ENCODE measurements around the gene RDX. TPM values are rescaled to one million over a fixed set of nuclear protein-coding genes. Genes with fewer than 3 reads are reported as not detected.

Gene RDX
- total RNA-seq, 1 experiment from 2014 or later, result 131 TPM

- Histone ChIP-seq H3K36me3 (ENCODE audit: control insufficient read depth in 1 of 2, insufficient read depth in 2 of 2, low read length in 2 of 2) (no peaks in the 10 kb centered on the region), H3K27me3 (ENCODE audit: insufficient read depth, low read length) (no peaks in the 10 kb centered on the region), H3K9me3 (ENCODE audit: control insufficient read depth in 1 of 2, insufficient read depth in 1 of 2, low read depth in 1 of 2, low read length in 2 of 2) (no peaks in the 10 kb centered on the region), H2AFZ (ENCODE audit: low read depth, low read length, poor library complexity, severe bottlenecking) (no peak overlapping the region), H3K4me1 (ENCODE audit: control insufficient read depth in 1 of 2, insufficient read depth in 2 of 2, low read length in 2 of 2) (no peaks in the 10 kb centered on the region; a peak in 1 of 4 replicates), H3K79me2 (ENCODE audit: insufficient read depth, low read length) (peaks cover 30% of the 10 kb centered on the region), H3K4me3 (replicated peaks in 1 of 2; ENCODE audit: low read depth in 1 of 2, low read length in 2 of 2) (no peak overlapping the region), H3K27ac (ENCODE audit: low read depth, low read length) (no peak overlapping the region), H3K9me2 (ENCODE audit: insufficient read depth) (no peaks in the 10 kb centered on the region), H3K4me2 (ENCODE audit: low read length) (no peak overlapping the region), H4K20me1 (ENCODE audit: insufficient read depth) (peaks cover 5% of the 10 kb centered on the region; the same call in 1 of the 2 replicates), H3K9ac (ENCODE audit: low read length) (no peak overlapping the region)
- ChIA-PET CTCF (no interaction called here), POLR2A (no interaction called here), RAD21 (ENCODE audit: low non-redundant PET in 1 of 2, low total read pairs in 2 of 2, uncharacterized antibody in 2 of 2, unreplicated experiment in 2 of 2) (no interaction called here)
- TF ChIP-seq SP1 (IDR thresholded peaks at IDR 0.05; ENCODE audit: low read depth) (no peak), YY1 (IDR thresholded peaks at IDR 0.05; ENCODE audit: extremely low read depth, insufficient replicate concordance, low read depth, low read length) (no peak), REST (IDR thresholded peaks at IDR 0.05; ENCODE audit: low read depth) (no peak)
- ATAC-seq (no peak), DNase-seq (ENCODE audit: low read depth, low spot score) (no peak)
- intact Hi-C loops (cut with micrococcal nuclease), result no loop called here
- BruUV-seq (replicated peaks), result no TSS peak
These were observed 163.3 kb downstream of the RDX start for GRCh38 chr11:110133160-110133559.

- Histone ChIP-seq H3K4me2 (ENCODE audit: low read length) (no peak overlapping the region), H3K9me3 (ENCODE audit: control insufficient read depth in 1 of 2, insufficient read depth in 1 of 2, low read depth in 1 of 2, low read length in 2 of 2) (no peaks in the 10 kb centered on the region), H3K9ac (ENCODE audit: low read length) (no peak overlapping the region), H3K4me3 (replicated peaks in 1 of 2; ENCODE audit: low read depth in 1 of 2, low read length in 2 of 2) (no peak overlapping the region), H3K27me3 (ENCODE audit: insufficient read depth, low read length) (no peaks in the 10 kb centered on the region), H3K79me2 (ENCODE audit: insufficient read depth, low read length) (peaks cover 37% of the 10 kb centered on the region), H3K36me3 (ENCODE audit: control insufficient read depth in 1 of 2, insufficient read depth in 2 of 2, low read length in 2 of 2) (no peaks in the 10 kb centered on the region), H4K20me1 (ENCODE audit: insufficient read depth) (peaks cover 5% of the 10 kb centered on the region; the same call in 1 of the 2 replicates), H3K27ac (ENCODE audit: low read depth, low read length) (no peak overlapping the region), H2AFZ (ENCODE audit: low read depth, low read length, poor library complexity, severe bottlenecking) (no peak overlapping the region), H3K9me2 (ENCODE audit: insufficient read depth) (no peaks in the 10 kb centered on the region), H3K4me1 (ENCODE audit: control insufficient read depth in 1 of 2, insufficient read depth in 2 of 2, low read length in 2 of 2) (peaks cover 0 to 6% of the 10 kb centered on the region in 2 experiments; a peak in 1 of 4 replicates)
- RAD21 ChIA-PET (ENCODE audit: low non-redundant PET in 1 of 2, low total read pairs in 2 of 2, uncharacterized antibody in 2 of 2, unreplicated experiment in 2 of 2), result no interaction called here
- no TSS peak for BruUV-seq (replicated peaks)
- CTCF ChIA-PET, result no interaction called here
- POLR2A ChIA-PET, result no interaction called here
- DNase-seq (ENCODE audit: low read depth, low spot score), result no peak
- ATAC-seq, result no peak
- intact Hi-C loops (cut with micrococcal nuclease), result no loop called here
- TF ChIP-seq RAD21 (IDR thresholded peaks at IDR 0.05; ENCODE audit: low read depth), result no peak
- TF ChIP-seq ZBTB33 (IDR thresholded peaks at IDR 0.05; ENCODE audit: extremely low read depth, insufficient replicate concordance, low read length), result no peak
- no peak for TF ChIP-seq YY1 (IDR thresholded peaks at IDR 0.05; ENCODE audit: extremely low read depth, insufficient replicate concordance, low read depth, low read length)
- TF ChIP-seq ATF3 (IDR thresholded peaks at IDR 0.05), result no peak
- no peak for TF ChIP-seq POLR2AphosphoS5 (IDR thresholded peaks at IDR 0.05; ENCODE audit: low read depth, low read length)
- TF ChIP-seq ZNF274 (IDR thresholded peaks at IDR 0.05; ENCODE audit: low read depth, low read length), result no peak
- no peak for TF ChIP-seq MAX (IDR thresholded peaks at IDR 0.05)
- no peak for TF ChIP-seq EZH2phosphoT487 (IDR thresholded peaks at IDR 0.05; ENCODE audit: borderline replicate concordance)
These were observed 164.9 kb downstream of the RDX start for GRCh38 chr11:110131386-110132123.
